H9 (cell line): ENCODE data around the gene C10orf62. TPM values are rescaled to one million over a fixed set of nuclear protein-coding genes. Genes with fewer than 3 reads are reported as not detected.
"Not testable (repeated sequence)": the region's sequence is repeated elsewhere in the genome, so short reads cannot be mapped to it uniquely, and the experiment has no call there.

ENCODE experiments used
- DNase-seq: peaks from one replicate; pipeline ENCODE4 v3.0.0-alpha.2; 2017
- H2AFZ ChIP-seq: one replicate; pipeline ENCODE4 v1.6.1; 2013; ENCODE audit warnings: mild to moderate bottlenecking, low read length, control low read depth, moderate library complexity
- H2AK5ac ChIP-seq: 2 replicates; pipeline ENCODE4 v1.6.1; 2013; ENCODE audit warnings: low read length, control low read depth, mixed read lengths; ENCODE audit not compliant: insufficient read length
- H2BK120ac ChIP-seq: one replicate; pipeline ENCODE4 v1.6.1; 2013; ENCODE audit warnings: low read depth, mild to moderate bottlenecking, low read length, control low read depth, inconsistent platforms; ENCODE audit not compliant: poor library complexity, severe bottlenecking
- H2BK12ac ChIP-seq: 2 replicates; pipeline ENCODE4 v1.6.1; 2013; ENCODE audit warnings: low read length, control low read depth, mixed read lengths, low read depth; ENCODE audit not compliant: insufficient read length
- H2BK15ac ChIP-seq: 2 replicates; pipeline ENCODE4 v1.6.1; 2013; ENCODE audit warnings: low read depth, low read length, control low read depth
- H2BK20ac ChIP-seq: one replicate; pipeline ENCODE4 v1.6.1; 2013; ENCODE audit warnings: low read depth, mild to moderate bottlenecking, low read length, control low read depth, inconsistent platforms; ENCODE audit not compliant: poor library complexity, severe bottlenecking
- H2BK5ac ChIP-seq: 2 replicates; pipeline ENCODE4 v1.6.1; 2013; ENCODE audit warnings: low read length, control low read depth, mixed read lengths; ENCODE audit not compliant: insufficient read length
- H3K14ac ChIP-seq: 2 replicates; pipeline ENCODE4 v1.6.1; 2013; ENCODE audit warnings: low read length, control low read depth; ENCODE audit not compliant: insufficient read depth
- H3K18ac ChIP-seq: 2 replicates; pipeline ENCODE4 v1.6.1; 2013; ENCODE audit warnings: low read depth, mild to moderate bottlenecking, mixed read lengths, low read length, control low read depth; ENCODE audit not compliant: insufficient read length
- H3K23ac ChIP-seq: 2 replicates; pipeline ENCODE4 v1.6.1; 2013; ENCODE audit warnings: low read length, control low read depth, mixed read lengths, low read depth; ENCODE audit not compliant: insufficient read length
- H3K23me2 ChIP-seq: 2 replicates; pipeline ENCODE4 v1.6.1; 2013; ENCODE audit warnings: low read depth, mild to moderate bottlenecking, mixed read lengths, low read length, control low read depth; ENCODE audit not compliant: insufficient read length, poor library complexity, severe bottlenecking
- H3K27ac ChIP-seq: 2 replicates; pipeline ENCODE4 v1.5.1; 2013; ENCODE audit warnings: low read length, control low read depth, mixed read lengths, low read depth; ENCODE audit not compliant: insufficient read length
- H3K27me3 ChIP-seq: 2 replicates; pipeline ENCODE4 v1.6.1; 2013; ENCODE audit warnings: low read length, control low read depth, inconsistent platforms; ENCODE audit not compliant: insufficient read depth
- H3K4ac ChIP-seq: 2 replicates; pipeline ENCODE4 v1.6.1; 2013; ENCODE audit warnings: low read depth, mild to moderate bottlenecking, control low read depth, inconsistent platforms, low read length, moderate library complexity
- H3K4me1 ChIP-seq: 2 replicates; pipeline ENCODE4 v1.6.1; 2013; ENCODE audit warnings: low read length, control low read depth, inconsistent platforms; ENCODE audit not compliant: insufficient read depth
- H3K4me2 ChIP-seq: 2 replicates; pipeline ENCODE4 v1.6.1; 2013; ENCODE audit warnings: low read length, control low read depth, mixed read lengths; ENCODE audit not compliant: insufficient read length, insufficient read depth
- H3K56ac ChIP-seq: 2 replicates; pipeline ENCODE4 v1.6.1; 2013; ENCODE audit warnings: low read depth, mild to moderate bottlenecking, mixed read lengths, low read length, control low read depth; ENCODE audit not compliant: insufficient read length
- H3K79me1 ChIP-seq: 2 replicates; pipeline ENCODE4 v1.6.1; 2013; ENCODE audit warnings: low read depth, mild to moderate bottlenecking, moderate library complexity, low read length, control low read depth, inconsistent platforms; ENCODE audit not compliant: insufficient read depth, poor library complexity, severe bottlenecking
- H3K79me2 ChIP-seq: 2 replicates; pipeline ENCODE4 v1.6.1; 2013; ENCODE audit warnings: low read length, control low read depth, inconsistent platforms; ENCODE audit not compliant: insufficient read depth
- H3K9ac ChIP-seq: 2 replicates; pipeline ENCODE4 v1.6.1; 2013; ENCODE audit warnings: low read length, control low read depth, mixed read lengths; ENCODE audit not compliant: insufficient read length; ENCODE audit errors: extremely low read depth
- H3K9me3 ChIP-seq: one replicate; pipeline ENCODE4 v1.6.1; 2013; ENCODE audit warnings: low read depth, low read length, inconsistent platforms; ENCODE audit not compliant: control insufficient read depth
- H3T11ph ChIP-seq: one replicate; pipeline ENCODE4 v1.6.1; 2013; ENCODE audit warnings: mild to moderate bottlenecking, low read length, control low read depth, inconsistent platforms
- H4K20me1 ChIP-seq: one replicate; pipeline ENCODE4 v1.6.1; 2013; ENCODE audit not compliant: control insufficient read depth, insufficient read length, insufficient read depth
- H4K5ac ChIP-seq: 2 replicates; pipeline ENCODE4 v1.6.1; 2013; ENCODE audit warnings: low read depth, mild to moderate bottlenecking, mixed read lengths, low read length, control low read depth; ENCODE audit not compliant: insufficient read length
- H4K8ac ChIP-seq: replicated peaks from 2 replicates; pipeline ENCODE4 v1.6.1; 2013; ENCODE audit warnings: low read length, control low read depth, mixed read lengths, low read depth; ENCODE audit not compliant: insufficient read length
- H4K91ac ChIP-seq: 2 replicates; pipeline ENCODE4 v1.6.1; 2013; ENCODE audit warnings: low read depth, mild to moderate bottlenecking, moderate library complexity, mixed read lengths, low read length, control low read depth; ENCODE audit not compliant: insufficient read length
- H3K27ac Mint-ChIP-seq, 3 experiments: 2 replicates in 2 of 3; 3 replicates in 1 of 3; pipeline ENCODE4 v1.8.0; 2020 to 2021; ENCODE audit warnings: mixed read lengths in 3 of 3, mild to moderate bottlenecking in 1 of 3, moderate library complexity in 1 of 3
- H3K27me3 Mint-ChIP-seq: 2 replicates; pipeline ENCODE4 v1.8.0; 2021; ENCODE audit warnings: low read depth, mild to moderate bottlenecking, moderate library complexity, mixed read lengths
- H3K36me3 Mint-ChIP-seq, 3 experiments: 2 replicates in 2 of 3; 3 replicates in 1 of 3; pipeline ENCODE4 v1.8.0; 2020 to 2021; ENCODE audit warnings: low read depth in 3 of 3, mixed read lengths in 3 of 3; ENCODE audit not compliant: insufficient read depth in 1 of 3
- H3K4me1 Mint-ChIP-seq, 2 experiments: 2 replicates each; pipeline ENCODE4 v1.8.0; 2020; ENCODE audit warnings: mixed read lengths in 2 of 2
- H3K4me3 Mint-ChIP-seq, 2 experiments: 2 replicates in 1 of 2; 3 replicates in 1 of 2; pipeline ENCODE4 v1.8.0; 2020 to 2021; ENCODE audit warnings: mild to moderate bottlenecking in 2 of 2, mixed read lengths in 2 of 2, moderate library complexity in 1 of 2
- H3K9me3 Mint-ChIP-seq, 2 experiments: 2 replicates in 1 of 2; 3 replicates in 1 of 2; pipeline ENCODE4 v1.8.0; 2020; ENCODE audit warnings: mild to moderate bottlenecking in 2 of 2, mixed read lengths in 2 of 2, moderate library complexity in 1 of 2
- CTCF ChIP-seq: fragments of 200-600 bp; sonication (generic); conservative IDR thresholded peaks from 3 replicates; pipeline ENCODE4 v1.8.0; 2021; ENCODE audit warnings: antibody characterized with exemption, mild to moderate bottlenecking
- WGBS: extraction: QIAGEN DNeasy Blood & Tissue Kit; methylation state at CpG from one replicate; pipeline ENCODE4 v1.1.7; 2013; ENCODE audit warnings: missing lambda C conversion rate, low lambda C conversion rate, mixed read lengths; ENCODE audit not compliant: insufficient read length; ENCODE audit errors: extremely low coverage; 5-methylcytosine and 5-hydroxymethylcytosine counted together
- total RNA-seq: library from RNA; stranded (reverse); gene quantifications from 2 replicates; pipeline ENCODE4 v1.2.1, GENCODE V29; 2021

The C10orf62 gene
- total RNA-seq, 1 experiment from 2014 or later, result 0.31 TPM

GRCh38 chr10:97635577-97635976, 46.1 kb downstream of the C10orf62 start:
- Histone ChIP-seq H4K8ac (no peak overlapping the region), H3K18ac (no peak overlapping the region), H2AFZ (no peak overlapping the region), H2AK5ac (no peak overlapping the region), H4K20me1 (no peaks in the 10 kb centered on the region), H2BK15ac (no peak overlapping the region), H3K23ac (no peak overlapping the region), H3K27ac (no peak overlapping the region), H2BK20ac (no peak overlapping the region), H4K5ac (no peak overlapping the region), H3K4ac (no peak overlapping the region), H3K79me2 (0 out of 2 replicates have a peak, but pooled peaks cover under 1% of the 10 kb centered on the region), H3K4me1 (no peaks in the 10 kb centered on the region), H3K23me2 (peaks cover 7% of the 10 kb centered on the region), H3K4me2 (no peak overlapping the region), H3K9me3 (no peaks in the 10 kb centered on the region), H3K56ac (no peak overlapping the region), H2BK5ac (no peak overlapping the region), H3K14ac (no peak overlapping the region), H2BK12ac (no peak overlapping the region), H3T11ph (no peak overlapping the region), H4K91ac (no peak overlapping the region), H2BK120ac (no peak overlapping the region), H3K9ac (no peak overlapping the region), H3K79me1 (no peaks in the 10 kb centered on the region), H3K27me3 (no peaks in the 10 kb centered on the region)
- no peak for TF ChIP-seq CTCF
- DNase-seq, result no peak
- Mint-ChIP-seq H3K27me3 (no peaks in the 10 kb centered on the region), H3K27ac (no peak overlapping the region), H3K4me3 (no peak overlapping the region), H3K4me1 (peaks cover 17 to 22% of the 10 kb centered on the region in 2 experiments), H3K9me3 (no peaks in the 10 kb centered on the region; a peak in 2 of 5 replicates), H3K36me3 (peaks cover 0 to 4% (median 2%) of the 10 kb centered on the region in 3 experiments; a peak in 2 of 7 replicates)
- WGBS, result no CpG with 5 or more reads among the region's 1 CpG

DNA sequence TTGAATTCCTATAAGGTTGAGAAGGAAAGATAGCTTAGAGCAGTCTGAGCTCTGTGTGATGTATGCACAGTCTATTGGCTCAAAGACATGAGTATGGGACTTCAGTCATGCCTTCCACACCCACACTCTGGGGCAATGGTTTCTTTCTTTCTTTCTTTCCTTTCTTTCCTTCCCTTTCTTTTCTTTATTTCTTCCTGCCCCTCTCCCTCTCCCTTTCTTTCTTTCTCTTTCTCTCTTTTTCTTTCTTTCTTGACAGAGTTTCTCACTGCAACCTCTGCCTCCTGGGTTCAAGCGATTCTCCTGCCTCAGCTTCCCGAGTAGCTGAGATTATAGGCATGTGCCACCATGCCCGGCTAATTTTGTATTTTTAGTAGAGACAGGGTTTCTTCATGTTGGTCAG, 49.6 kb downstream of the C10orf62 start:
- H3K14ac ChIP-seq, H4K91ac ChIP-seq, H2BK120ac ChIP-seq, H2BK12ac ChIP-seq, H3K4ac ChIP-seq, H3K18ac ChIP-seq, H3K4me1 ChIP-seq, H4K8ac ChIP-seq, H3K27me3 ChIP-seq, H3K79me2 ChIP-seq, H3K4me2 ChIP-seq, H2BK5ac ChIP-seq, H3K27ac ChIP-seq, H4K5ac ChIP-seq, H4K20me1 ChIP-seq, H3K56ac ChIP-seq, H3K27ac Mint-ChIP-seq, H3T11ph ChIP-seq, H2BK15ac ChIP-seq, DNase-seq, H3K9me3 ChIP-seq, H2BK20ac ChIP-seq, H2AK5ac ChIP-seq, H2AFZ ChIP-seq, H3K9ac ChIP-seq, H3K4me3 Mint-ChIP-seq, H3K9me3 Mint-ChIP-seq, H3K23ac ChIP-seq, H3K79me1 ChIP-seq, H3K27me3 Mint-ChIP-seq: not testable (repeated sequence)
- Mint-ChIP-seq H3K4me1 (peaks cover 22 to 26% of the 10 kb centered on the region in 2 experiments), H3K36me3 (peaks cover 3 to 12% (median 10%) of the 10 kb centered on the region in 3 experiments; a peak in 5 of 7 replicates)
- WGBS, result no CpG with 5 or more reads among the region's 3 CpGs
- H3K23me2 ChIP-seq, result peaks cover 11% of the 10 kb centered on the region
